ENCODE measurements around the gene OR1E2.
"Not testable (repeated sequence)": the region's sequence is repeated elsewhere in the genome, so short reads cannot be mapped to it uniquely, and the experiment has no call there.

OR1E2 gene

GRCh38 chr17:3433741-3434140 is at the start of gene OR1E2:
OR1E2 (minus strand) TSS chr17:3433841; CDS start chr17:3433841, 0 bp downstream.
- no peak for DNase-seq (ENCODE audit: low spot score)

- DNase-seq (ENCODE audit: low spot score), result no peak
Measured at GRCh38 chr17:3482852-3483251, 49.2 kb upstream of the OR1E2 start.

GRCh38 chr17:3479988-3480387 is 46.3 kb upstream of the OR1E2 start:
- DNase-seq (ENCODE audit: low spot score), result no peak

- DNase-seq (ENCODE audit: low spot score), result no peak
Measured at GRCh38 chr17:3475812-3476610, 42.4 kb upstream of the OR1E2 start, which contains the start of gene ASPA. ASPA (plus strand) TSS chr17:3475997; CDS start chr17:3476160, 163 bp downstream.

- DNase-seq (ENCODE audit: low spot score), result no peak
Measured at GRCh38 chr17:3475251-3475685, 41.6 kb upstream of the OR1E2 start.

GRCh38 chr17:3474212-3474611 is 40.6 kb upstream of the OR1E2 start:
- no peak for DNase-seq (ENCODE audit: low spot score)

- no peak for DNase-seq (ENCODE audit: low spot score)
Measured at GRCh38 chr17:3472137-3472536, 38.5 kb upstream of the OR1E2 start.

GRCh38 chr17:3471599-3471998 is 38.0 kb upstream of the OR1E2 start, which contains the start of gene SPATA22:
SPATA22 (minus strand) TSS chr17:3471819; CDS start chr17:3469325, 2,494 bp downstream.
- DNase-seq (ENCODE audit: low spot score), result no peak

GRCh38 chr17:3469529-3469928 is 35.9 kb upstream of the OR1E2 start:
- DNase-seq (ENCODE audit: low spot score), result no peak

GRCh38 chr17:3466355-3466754 is 32.7 kb upstream of the OR1E2 start:
- DNase-seq (ENCODE audit: low spot score), result not testable (repeated sequence)

- DNase-seq (ENCODE audit: low spot score), result no peak
Measured at GRCh38 chr17:3448059-3448665, 14.5 kb upstream of the OR1E2 start.

- peak; percentile 12 for DNase-seq (ENCODE audit: low spot score)
Measured at GRCh38 chr17:3447625-3448024, 14.0 kb upstream of the OR1E2 start.

- DNase-seq (ENCODE audit: low spot score), result no peak
Measured at GRCh38 chr17:3440451-3440850, 6.8 kb upstream of the OR1E2 start.

- no peak for DNase-seq (ENCODE audit: low spot score)
Measured at GRCh38 chr17:3438368-3438767, 4.7 kb upstream of the OR1E2 start.

- not testable (repeated sequence) for DNase-seq (ENCODE audit: low spot score)
Measured at GRCh38 chr17:3433215-3433614, 426 bp downstream of the OR1E2 start.

- no peak for DNase-seq (ENCODE audit: low spot score)
Measured at GRCh38 chr17:3418222-3418621, 15.4 kb downstream of the OR1E2 start.

GRCh38 chr17:3415610-3416009 is 18.0 kb downstream of the OR1E2 start:
- no peak for DNase-seq (ENCODE audit: low spot score)

- DNase-seq (ENCODE audit: low spot score), result not testable (repeated sequence)
Measured at GRCh38 chr17:3412216-3412615, 21.4 kb downstream of the OR1E2 start.

- DNase-seq (ENCODE audit: low spot score), result no peak
Measured at GRCh38 chr17:3411070-3411469, 22.6 kb downstream of the OR1E2 start, which contains the start of gene OR3A3. OR3A3 (plus strand) TSS chr17:3411370.

GRCh38 chr17:3403856-3404255 is 29.8 kb downstream of the OR1E2 start:
- DNase-seq (ENCODE audit: low spot score), result not testable (repeated sequence)

GRCh38 chr17:3401786-3402185 is 31.9 kb downstream of the OR1E2 start:
- DNase-seq (ENCODE audit: low spot score), result no peak

GRCh38 chr17:3400055-3400454 is 33.6 kb downstream of the OR1E2 start:
- no peak for DNase-seq (ENCODE audit: low spot score)

- no peak for DNase-seq (ENCODE audit: low spot score)
Measured at GRCh38 chr17:3398310-3398709, 35.3 kb downstream of the OR1E2 start, which contains the start of gene OR1E1. OR1E1 (minus strand) TSS chr17:3398410; CDS start chr17:3398410, 0 bp downstream.

All from cerebellar cortex (tissue), 1 donor.